Thyroid gland (tissue), 4 donors: ENCODE results near the gene RRAGD.

Source experiments
- POLR2A ChIP-seq, 2 donors: fragments of 450-650 bp; IDR thresholded peaks; one replicate each; pipeline ENCODE4 v1.6.1; 2017; ENCODE audit warnings: antibody characterized with exemption in 2 of 2, mild to moderate bottlenecking in 2 of 2, moderate library complexity in 1 of 2
- TF ChIP-seq, protein P1 (sequence below), 6 experiments: fragments of 200-600 bp in 3 of 6; fragments of 450-650 bp in 3 of 6; sonication (generic) in 3 of 6; IDR thresholded peaks; one replicate each; pipeline ENCODE4 v1.5.1; 2016 to 2019; ENCODE audit warnings: antibody characterized with exemption in 6 of 6, mild to moderate bottlenecking in 2 of 6, inconsistent platforms in 1 of 6, moderate library complexity in 1 of 6

DNA sequence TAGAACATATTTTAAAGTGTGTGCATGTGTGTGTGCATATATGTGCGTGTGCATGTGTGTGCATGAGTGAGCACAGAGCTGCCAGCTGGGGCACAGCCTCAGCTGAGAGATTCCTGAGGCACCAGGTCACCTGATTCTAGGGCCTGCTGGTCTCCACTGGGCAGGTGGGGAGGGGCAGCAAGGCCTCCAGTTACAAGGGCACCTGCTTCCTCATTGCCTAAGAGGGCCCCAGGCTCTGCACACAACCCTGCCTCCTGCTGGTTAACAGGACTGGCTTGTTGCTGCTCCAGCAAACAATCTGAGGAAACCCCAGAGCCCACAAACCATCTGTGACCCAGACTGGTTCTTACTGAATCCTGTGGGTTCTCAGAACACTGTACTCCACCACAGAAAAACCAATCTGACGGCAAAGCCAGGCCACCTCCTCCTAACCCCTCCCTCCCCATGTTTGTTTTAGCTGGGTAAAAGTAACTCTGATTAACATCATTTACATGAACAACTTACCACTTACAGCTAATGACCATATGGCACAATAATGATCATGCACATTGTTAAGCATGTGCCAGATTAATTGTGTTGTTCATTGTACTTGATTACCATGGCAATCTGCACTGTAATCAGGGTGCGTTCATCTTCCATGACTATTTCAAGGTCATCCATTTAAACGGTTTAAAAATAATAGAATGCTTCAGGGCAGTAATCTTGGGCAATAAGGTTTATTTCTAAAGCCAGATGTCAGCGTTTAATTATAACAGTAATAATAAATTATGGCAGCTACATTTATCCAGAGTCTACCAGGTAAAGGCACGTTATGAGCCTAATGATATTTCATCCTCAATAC, 36.4 kb downstream of the RRAGD start:
- TF ChIP-seq, protein P1, sequence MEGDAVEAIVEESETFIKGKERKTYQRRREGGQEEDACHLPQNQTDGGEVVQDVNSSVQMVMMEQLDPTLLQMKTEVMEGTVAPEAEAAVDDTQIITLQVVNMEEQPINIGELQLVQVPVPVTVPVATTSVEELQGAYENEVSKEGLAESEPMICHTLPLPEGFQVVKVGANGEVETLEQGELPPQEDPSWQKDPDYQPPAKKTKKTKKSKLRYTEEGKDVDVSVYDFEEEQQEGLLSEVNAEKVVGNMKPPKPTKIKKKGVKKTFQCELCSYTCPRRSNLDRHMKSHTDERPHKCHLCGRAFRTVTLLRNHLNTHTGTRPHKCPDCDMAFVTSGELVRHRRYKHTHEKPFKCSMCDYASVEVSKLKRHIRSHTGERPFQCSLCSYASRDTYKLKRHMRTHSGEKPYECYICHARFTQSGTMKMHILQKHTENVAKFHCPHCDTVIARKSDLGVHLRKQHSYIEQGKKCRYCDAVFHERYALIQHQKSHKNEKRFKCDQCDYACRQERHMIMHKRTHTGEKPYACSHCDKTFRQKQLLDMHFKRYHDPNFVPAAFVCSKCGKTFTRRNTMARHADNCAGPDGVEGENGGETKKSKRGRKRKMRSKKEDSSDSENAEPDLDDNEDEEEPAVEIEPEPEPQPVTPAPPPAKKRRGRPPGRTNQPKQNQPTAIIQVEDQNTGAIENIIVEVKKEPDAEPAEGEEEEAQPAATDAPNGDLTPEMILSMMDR (IDR thresholded peaks at IDR 0.05), result peak in 4 of 6 experiments; percentile 35 to 54 (median 52)
- peak in 1 of 2 donors; percentile 55 for TF ChIP-seq POLR2A (IDR thresholded peaks at IDR 0.05)
